ENCODE data around the gene PITRM1.
"Not testable (repeated sequence)": the region's sequence is repeated elsewhere in the genome, so short reads cannot be mapped to it uniquely, and the experiment has no call there.

PITRM1 gene

DNA sequence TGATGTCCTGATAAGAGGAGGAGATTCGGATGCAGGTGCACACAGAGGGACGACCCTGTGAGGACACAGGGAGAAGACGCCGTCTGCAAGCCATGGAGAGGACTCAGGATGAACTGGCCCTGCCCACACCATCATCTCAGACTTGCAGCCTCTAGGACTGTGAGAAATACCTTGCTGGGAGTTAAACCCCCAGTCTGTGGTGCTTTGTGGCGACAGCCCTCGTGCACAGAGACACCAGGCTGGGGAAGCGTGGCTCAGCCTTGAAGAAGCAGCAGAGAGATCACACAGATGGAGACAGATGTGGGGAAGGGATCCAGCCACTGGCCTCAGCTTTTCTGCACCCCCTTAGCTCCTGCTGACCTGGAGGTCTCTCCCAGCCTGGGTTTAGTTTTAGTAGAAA lies 26.3 kb upstream of the PITRM1 start:
- DNase-seq: no peak

DNA sequence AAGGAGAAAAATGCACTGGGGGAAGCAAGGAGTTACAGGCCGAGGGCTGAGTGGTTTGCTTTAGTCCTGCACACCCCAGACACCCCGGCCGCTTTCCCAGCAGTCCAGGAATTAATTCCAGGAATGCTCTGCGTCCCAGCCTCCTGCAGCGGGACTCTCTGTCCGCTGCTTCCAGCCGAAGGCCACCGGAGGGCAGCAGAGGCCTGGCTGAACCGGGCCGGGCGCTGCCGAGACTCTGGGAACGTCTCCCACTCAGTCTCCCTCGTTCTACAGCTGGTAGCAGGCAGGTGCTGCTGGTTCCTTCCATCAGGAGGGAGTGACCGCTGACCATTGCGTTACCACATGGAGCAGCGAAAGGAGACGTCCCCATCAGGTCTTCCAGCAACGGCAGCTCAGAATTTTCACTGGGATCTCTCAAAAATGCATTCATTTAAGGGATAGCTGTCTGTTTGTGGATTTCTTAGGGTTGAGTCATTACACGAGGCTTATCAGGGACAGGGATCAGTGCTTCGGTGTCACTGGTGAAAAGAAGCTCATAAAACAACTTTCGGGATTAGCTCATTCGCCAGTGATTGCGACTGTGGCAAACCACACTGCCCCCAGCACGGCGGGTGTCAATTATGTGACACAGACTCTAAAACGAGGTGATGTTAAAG lies 24.9 kb upstream of the PITRM1 start:
- peak; percentile 71 for DNase-seq

DNA sequence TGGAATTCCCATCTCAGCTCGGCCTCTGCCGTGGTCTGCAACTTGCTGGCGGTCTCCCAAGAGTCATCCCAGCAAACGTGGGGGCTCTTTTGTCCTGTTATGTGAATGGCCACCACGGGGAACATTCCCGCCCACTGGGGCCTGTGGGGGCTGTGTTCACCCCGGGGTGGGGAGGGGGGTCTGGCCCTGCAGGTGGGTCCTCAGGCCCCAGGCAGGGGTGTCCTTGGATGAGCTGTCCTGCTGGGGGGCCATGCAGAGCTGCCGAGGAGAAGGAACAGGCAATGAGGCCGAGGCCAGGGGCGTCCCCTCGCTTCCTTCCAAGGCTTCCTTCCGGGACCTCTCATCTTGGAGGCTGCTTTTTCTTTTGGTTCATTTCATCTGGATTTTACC lies 24.4 kb upstream of the PITRM1 start:
- no peak for DNase-seq

DNA sequence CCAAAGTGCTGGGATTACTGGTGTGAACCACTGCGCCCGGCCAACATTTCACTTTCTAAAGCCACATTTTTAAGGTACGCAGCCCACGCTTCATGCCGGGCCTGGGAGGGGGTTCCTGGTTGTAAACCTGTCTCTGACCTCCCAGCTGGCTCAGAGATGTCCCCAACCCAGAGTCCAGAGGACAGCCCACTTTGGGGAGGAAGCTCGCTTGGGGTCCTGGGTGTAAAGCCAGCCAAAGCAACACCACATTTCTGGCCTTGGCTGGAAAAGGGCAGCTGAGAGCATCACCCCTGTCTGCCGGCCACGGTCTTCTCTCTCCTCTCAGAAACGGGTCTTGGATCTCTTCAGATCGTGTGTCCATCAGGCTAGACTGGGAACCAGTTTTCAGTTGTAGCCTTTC lies 23.9 kb upstream of the PITRM1 start:
- no peak for DNase-seq

DNA sequence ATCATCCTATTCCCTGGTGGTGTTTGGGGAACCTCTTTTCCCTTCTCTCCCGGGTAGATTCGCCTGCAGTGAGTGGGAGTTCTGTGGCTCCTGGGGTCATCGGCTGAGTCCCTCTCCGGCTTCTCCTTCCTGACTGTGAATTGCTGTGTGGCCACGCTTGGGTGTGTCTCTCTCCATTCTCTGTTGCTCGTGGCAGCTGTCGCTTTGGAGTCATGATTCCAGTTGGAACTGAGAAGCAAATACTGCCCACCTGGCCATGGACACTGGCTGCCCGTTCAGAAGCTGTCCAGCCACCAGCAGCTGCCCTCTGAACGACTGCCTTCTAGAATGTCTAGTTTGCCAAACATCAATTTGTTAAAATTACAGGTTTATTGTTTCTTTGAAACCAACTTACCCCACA lies 23.1 kb upstream of the PITRM1 start:
- DNase-seq: no peak

DNA sequence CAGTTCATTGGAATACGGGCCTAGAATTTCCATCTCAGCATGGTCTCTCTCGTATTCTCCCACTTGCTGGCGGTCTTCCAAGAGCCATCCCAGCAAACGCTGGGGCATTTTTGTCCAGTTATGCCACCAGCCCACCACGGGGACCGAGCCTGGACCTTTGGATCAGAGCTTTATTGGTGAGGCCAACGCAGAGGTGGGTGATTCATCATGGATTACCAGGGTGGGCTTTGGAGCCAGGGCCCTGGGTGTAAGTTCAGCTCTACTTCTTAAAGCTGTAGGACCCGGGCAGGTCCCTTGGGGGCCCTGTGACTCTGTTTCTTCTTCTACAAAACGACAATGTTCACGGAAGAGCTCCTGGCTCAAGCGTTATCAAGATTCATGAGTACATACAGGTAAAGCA lies 22.7 kb upstream of the PITRM1 start:
- DNase-seq: no peak

DNA sequence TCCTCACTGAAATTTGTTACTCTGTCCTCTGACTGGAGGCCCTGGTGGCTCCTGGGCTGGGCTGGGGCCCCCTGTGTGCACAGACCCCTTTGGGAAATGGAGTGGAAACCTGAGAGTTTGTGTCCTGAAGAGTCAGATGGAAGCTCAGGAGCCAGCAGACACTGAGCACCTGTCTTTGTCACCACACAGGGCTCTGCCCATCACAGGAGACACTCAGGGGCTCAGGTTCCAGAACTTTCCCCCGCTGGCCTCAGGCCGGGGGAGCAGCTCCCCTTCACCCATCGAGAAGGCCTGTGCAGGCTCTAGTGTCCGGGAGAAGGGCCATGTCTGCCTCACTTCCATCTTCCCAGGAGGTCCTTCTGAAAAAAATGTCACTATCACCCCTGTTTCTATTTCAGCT lies 22.3 kb upstream of the PITRM1 start:
- no peak for DNase-seq

DNA sequence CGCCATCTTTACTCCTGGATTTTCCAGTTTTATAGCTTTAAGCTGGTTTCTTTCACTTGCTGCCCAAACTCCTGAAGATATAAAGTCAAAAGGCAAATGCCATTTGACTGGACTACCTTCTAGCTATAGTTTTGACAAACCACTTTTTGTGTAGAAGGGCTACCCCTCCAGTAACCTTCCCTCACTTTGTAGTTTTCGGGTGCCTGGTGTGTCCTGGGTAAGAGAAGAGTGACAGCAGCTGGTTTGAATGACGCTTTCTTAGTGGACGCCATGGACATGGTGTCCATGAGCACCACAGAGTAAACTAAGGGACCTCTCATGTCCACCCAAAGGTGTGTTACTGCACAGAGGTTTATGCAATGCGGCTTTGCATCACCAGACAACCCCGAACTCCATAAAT lies 21.2 kb upstream of the PITRM1 start:
- no peak for DNase-seq

DNA sequence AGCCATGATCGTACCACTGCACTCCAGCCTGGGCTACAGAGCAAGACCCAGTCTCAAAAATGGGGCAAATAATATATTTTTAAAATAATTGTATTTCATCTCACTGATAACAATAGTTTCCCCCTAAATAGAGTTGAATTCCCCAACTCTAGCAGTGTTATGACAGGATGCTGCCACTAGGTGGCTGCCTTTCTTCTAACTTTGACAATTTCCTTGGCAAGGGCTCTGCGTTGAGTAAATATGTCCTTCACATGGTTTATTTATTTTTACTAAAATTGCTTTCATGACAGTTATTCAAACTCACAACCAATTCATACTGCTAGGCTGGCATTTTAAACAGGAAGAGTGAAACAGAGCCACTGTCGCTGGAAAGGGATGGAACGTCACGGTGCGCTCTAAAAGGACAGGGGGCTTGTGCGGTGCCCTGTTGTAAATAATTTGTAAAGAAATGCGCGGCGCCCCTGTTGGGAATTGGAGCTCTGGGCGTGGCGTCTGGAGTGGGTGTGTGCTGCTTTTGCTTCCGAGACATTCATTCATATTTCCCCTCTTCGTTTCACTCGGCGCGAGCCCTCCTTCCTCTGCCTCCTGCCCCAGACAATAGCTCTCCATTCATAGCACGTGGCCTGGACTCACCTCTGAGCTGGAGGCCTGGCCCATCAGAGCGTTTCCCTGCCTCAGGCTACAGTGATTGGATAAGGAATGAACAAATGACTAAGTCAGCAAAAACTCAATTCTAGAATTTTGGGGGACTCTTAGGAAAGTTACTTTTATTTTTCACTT lies 20.5 kb upstream of the PITRM1 start:
- DNase-seq: no peak

DNA sequence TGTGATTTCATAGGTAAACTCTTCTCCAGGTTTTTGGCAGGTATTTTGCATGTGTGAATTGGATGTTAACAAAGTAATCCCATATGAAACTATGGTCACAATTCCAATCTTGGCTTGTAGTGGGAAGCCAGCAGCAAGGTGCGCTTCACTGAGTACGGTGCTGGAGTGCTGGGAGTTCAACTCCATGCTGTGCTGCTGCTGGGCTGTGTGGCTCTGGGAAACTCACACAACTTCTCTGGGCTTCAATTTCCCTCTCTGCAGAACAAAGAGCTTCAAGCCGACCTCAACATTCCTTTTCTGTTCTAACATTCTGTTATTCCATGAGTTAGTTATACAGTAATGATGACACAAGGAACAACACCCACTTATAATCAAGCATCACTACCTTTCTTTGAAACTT lies 18.2 kb upstream of the PITRM1 start:
- DNase-seq: no peak

DNA sequence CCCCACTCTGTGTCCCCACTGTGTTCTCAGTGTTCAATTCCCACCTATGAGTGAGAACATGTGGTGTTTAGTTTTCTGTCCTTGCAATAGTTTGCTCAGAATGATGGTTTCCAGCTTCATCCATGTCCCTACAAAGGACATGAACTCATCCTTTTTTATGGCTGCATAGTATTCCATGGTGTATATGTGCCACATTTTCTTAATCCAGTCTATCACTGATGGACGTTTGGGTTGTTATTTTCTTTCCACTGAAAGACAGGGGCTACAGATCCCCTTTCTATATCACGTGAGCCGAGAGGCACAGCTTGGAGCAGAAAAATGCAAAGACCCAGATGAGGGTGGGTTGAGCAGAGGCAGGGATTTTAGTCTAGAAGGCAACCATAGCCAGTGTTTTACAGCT lies 14.6 kb upstream of the PITRM1 start:
- not testable (repeated sequence) for DNase-seq

DNA sequence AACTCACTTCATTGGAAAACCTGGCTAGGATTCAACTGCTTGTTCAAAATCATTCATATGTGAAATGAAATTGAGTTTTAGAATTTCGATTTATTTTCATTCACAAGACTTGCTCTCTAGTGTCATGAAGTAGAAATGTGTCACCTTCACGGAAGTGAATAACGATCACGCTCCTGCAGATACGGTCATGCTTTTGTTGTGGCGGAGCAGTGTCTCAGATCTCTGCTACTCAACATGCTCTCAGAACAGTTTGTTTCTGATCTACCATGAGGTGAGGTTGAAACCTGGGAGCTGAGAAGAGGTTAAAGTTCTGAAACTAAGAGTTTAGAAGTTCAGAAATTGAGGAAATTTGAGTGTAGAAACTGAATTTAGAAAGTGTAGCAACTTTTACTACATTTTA lies 13.8 kb upstream of the PITRM1 start:
- DNase-seq: no peak

DNA sequence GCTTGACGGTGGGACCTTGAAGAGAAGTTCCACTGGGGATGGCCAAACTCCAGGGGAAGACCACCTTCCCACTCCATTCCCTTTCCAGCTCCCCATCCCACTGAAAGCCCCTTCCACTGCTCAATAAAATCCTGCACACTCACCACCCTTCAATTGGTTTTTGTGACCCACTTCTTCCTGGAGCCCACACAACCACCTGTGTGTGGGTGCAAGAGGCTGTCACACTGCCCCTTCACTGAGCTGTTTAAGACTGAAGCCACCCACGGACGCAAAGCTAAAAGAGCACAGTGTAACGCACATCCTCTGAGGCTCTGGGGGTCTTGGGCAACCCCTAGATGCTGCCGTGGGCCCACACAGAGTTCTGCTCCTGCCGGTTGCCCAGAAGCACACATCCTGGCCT lies 12.8 kb upstream of the PITRM1 start:
- no peak for DNase-seq

DNA sequence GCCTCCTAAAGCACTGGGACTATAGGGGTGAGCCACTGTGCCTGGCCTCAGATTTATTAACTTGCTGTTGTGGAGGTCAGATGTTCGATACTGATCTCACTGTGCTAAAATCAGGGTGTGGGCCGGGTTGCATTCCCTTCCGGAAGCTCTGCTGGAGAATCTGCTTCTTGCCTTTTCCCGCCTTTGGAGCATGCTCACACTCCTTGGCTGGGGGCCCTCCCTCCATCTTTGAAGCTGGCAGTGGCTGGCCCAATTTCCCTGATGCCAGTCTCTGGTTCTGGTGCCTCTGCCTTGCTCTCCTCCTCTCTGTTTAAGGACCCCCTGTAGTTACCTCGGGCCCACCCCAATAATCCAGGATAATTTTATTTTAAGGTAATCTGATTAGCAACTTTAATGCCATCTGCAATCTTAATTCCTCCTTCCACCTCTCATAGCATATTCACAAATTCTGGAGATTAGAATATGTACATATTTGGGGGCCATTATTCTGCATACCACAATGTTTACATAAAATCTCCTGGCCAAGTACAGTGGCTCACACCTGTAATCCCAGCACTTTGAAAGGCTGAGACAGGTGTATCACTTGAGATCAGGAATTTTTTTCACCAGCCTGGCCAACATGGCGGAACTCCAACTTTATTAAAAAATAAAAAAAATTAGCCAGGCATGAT lies 7.9 kb upstream of the PITRM1 start:
- DNase-seq: no peak

DNA sequence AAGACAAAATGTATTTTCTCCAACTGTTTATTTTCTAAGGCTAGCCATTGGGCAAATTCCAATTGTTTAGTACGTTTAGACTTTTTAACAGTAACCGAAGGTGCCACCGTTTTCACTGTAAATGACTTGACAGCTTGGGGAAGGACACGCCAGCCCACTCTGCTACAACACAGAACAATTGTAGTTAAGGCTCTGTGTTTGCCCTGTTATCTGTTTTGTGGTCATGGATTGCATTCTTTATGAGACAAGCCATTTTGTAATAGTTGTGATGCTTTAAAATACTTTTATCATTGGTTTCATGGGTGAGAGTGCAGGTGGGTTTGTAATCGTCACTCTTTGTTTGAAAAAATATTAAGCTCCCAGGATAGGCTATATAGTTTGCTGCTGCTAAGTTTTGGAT lies 6.6 kb upstream of the PITRM1 start:
- DNase-seq: no peak

DNA sequence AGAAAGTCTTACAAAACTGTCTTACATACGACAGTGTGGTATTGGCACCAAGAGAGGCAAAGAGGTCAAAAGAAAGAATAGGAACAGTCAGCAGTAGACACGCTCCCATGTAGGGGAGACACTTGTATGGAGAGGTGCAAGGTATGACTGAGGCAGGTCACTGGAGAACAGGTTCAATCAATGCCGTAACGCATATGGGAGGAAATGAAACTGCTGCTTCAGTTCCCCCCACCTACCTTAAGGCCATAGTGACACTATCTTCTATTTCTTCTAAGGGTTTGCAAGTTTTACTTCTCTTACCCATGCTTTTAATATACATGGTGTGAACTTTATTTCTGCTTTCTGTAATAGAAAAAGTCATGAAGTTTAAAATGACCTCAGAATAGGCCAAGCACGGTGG lies 5.5 kb upstream of the PITRM1 start:
- DNase-seq: no peak

DNA sequence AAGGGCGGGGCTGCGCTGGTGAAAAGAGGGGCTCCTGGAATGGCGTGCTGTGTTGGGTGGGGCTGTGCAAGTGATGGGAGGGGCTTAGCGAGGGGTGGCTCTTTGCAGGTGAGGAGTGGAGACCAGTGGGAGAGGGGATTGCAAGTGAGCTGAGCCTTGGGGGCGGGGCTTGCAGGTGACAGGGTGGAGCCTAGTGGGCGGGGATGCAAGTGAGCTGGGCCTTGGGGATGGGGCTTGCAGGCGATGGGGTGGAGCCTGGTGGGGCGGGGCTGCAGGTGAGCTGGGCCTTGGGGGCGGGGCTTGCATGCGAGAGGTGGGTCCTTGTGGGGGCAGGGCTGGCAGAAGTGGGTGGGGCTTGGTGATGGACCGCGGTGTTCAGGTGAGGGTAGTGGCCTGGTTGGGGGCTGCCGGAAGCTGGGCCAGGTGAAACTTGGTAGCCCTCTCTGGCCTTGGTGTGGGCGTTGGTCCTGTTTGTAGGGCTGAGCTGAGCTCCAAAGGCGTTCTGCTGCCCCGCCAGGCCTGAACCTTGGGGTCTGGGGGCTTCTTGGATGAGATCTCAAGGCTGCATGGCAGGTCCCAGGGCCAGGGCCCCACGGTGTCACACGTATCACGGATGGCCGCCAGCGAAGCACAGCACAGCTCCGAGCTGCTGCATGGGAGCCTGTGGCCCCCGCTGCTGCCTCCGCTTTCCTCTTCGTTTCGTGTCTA lies 743 bp upstream of the PITRM1 start:
- peak; percentile 59 for DNase-seq

DNA sequence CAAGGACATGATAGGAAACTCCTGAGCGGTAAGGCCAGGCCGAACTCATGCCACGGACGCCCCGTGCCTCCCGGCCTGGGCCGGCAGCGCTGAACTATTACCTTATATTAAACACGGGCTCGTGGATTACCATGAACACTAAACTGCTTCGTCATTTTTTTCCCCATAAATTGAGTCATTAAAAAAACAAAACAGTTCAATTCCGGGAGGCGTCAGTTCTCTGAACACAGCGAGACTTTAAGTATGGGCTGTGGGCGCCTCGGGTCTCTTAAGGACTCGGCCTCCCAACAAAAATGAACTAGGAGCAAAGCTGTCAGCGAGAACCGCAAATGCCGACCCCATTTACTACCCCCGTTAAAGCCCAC lies 519 bp downstream of the PITRM1 start:
- DNase-seq: no peak

DNA sequence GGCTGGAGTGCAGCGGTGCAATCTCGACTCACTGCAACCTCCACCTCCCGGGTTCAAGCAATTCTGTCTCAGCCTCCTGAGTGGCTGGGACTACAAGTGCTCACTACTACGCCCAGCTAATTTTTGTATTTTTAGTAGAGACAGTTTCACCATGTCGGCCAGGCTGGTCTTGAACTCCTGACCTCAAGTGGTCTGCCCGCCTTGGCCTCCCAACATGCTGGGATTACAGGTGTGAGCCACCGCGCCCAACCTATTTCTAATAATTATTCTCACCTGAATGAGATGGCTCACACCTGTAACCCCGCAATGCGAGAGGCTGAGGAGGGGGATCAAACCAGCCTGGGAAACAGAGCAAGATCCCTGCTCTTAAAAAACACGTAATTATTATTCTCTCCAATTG lies 1.1 kb downstream of the PITRM1 start:
- DNase-seq: not testable (repeated sequence)

DNA sequence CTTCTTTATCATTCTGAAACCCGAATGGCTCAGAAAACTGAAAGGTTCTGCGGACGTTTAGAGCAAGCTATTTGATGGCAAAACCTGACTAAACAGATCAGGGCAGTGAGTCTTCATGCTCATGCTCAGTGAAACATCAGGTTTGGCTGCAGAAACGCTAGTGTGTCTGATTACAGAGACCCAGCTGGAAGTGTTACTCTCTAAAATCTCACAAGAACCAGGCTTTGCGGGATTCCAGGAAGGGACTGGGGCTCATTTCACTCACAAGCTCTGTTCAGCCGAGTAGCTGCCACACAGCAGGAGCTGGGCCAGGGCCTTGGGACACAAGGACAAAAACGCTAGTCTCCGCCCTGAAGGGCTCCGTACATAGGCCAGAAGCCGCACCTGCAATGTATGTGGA lies 2.9 kb downstream of the PITRM1 start:
- no peak for DNase-seq

DNA sequence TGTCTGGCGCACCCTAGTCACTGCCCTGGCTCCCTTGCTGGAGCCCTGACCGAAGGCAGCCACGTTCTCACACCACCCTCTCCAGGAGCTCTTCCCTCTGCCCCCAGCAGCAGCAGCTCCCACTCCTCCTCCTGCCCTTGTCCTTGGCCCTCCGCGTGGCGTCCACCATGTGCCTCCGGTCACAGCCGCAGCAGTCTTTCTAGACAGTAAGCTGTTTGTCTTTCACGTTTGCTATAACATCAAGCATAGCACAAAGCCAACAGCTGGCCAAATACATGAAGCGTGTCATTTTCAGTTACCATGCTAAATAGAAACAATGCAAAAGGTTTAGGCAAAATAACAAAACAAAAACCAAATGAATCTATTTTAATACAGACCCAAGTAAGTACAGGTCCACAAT lies 3.3 kb downstream of the PITRM1 start:
- no peak for DNase-seq

DNA sequence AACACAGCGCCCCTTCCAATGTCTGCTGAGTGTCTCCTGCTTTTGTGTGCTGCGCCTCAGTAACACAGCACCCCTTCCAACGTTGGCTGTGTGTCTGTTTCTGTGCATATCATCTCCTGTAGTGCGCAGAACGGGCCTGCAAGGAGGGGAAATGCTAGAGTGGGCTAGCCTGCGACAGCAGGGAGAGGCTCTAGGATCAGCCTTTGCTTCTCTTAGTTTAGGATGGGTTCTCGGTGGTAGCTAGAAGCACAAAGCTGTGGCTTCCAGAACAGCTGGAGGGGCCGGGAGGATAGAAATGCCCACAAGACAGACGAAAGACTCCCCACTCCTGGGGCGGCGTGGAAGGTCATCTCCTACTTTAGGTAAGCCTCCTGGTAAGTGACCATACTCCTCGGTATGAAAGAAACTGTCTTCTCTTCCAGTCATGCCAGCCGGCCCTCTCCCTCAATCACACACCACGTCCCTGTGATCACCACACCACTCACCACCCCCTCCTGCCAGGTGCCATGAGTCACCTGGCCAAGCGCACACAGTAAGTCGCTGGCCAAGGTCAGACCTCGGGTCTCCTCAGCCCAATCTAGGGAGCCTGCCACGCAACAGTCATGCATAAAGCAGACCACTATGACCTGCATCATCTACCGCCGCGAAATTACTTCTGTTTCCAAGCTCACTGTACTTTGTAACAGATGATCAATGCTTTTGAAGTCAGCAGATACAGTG lies 4.8 kb downstream of the PITRM1 start:
- no peak for DNase-seq
